ENCODE results near the gene LRRC4C. TPM values are rescaled to one million over a fixed set of nuclear protein-coding genes. Genes with fewer than 3 reads are reported as not detected.

LRRC4C gene
- total RNA-seq, 1 experiment from 2014 or later, result 0.72 TPM

GRCh38 chr11:40255457-40255856 is 1204.0 kb downstream of the LRRC4C start:
- H3K36me3 Mint-ChIP-seq, result no peaks in the 10 kb centered on the region
- no peak overlapping the region for H3K27ac Mint-ChIP-seq
- ATAC-seq (peak; percentile 56; the same call in 1 of the 2 replicates), DNase-seq (ENCODE audit: low spot score) (no peak)
- ChIA-PET POLR2A (no interaction called here), CTCF (no interaction called here)
- H3K9me3 Mint-ChIP-seq, result 0 out of 2 replicates have a peak, but pooled peaks cover 5% of the 10 kb centered on the region
- TF ChIP-seq OVOL2 (CRISPR knock-in tag; IDR thresholded peaks at IDR 0.05; ENCODE audit: borderline replicate concordance), result no peak
- H3K4me1 Mint-ChIP-seq, result peaks cover 5% of the 10 kb centered on the region
- H3K4me3 Mint-ChIP-seq, result no peak overlapping the region
- H3K27me3 Mint-ChIP-seq (ENCODE audit: low read depth), result peaks cover 37% of the 10 kb centered on the region

DNA sequence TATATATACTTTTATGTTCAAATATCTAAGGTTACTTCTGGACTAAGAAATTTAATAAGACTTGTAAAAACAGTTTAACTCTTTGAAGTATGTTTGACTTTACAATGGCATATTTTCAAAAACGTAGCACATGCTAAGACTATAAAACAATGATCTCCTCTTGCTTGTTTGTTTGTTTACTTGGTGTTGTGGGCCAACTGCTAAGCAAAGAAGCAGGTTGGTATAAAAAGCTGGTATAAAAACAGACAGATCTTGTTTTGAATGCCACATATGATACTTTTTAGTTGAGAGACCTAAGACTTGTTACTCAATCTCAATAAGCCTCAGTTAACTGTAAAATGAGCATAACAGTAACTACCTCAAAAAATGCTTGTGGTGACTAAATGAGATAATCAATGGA is 1206.3 kb downstream of the LRRC4C start:
- Mint-ChIP-seq H3K9me3 (no peaks in the 10 kb centered on the region), H3K4me1 (peaks cover 7% of the 10 kb centered on the region), H3K36me3 (no peaks in the 10 kb centered on the region), H3K27ac (no peak overlapping the region), H3K4me3 (no peak overlapping the region), H3K27me3 (ENCODE audit: low read depth) (peaks cover 58% of the 10 kb centered on the region)
- CTCF ChIA-PET, result no interaction called here
- DNase-seq (ENCODE audit: low spot score) (no peak), ATAC-seq (no peak)
- POLR2A ChIA-PET, result no interaction called here
- TF ChIP-seq GRHL2 (CRISPR knock-in tag; IDR thresholded peaks at IDR 0.05; ENCODE audit: insufficient replicate concordance, severe bottlenecking) (no peak), ATF3 (CRISPR knock-in tag; conservative IDR thresholded peaks at IDR 0.05) (no peak), CBFB (CRISPR knock-in tag; IDR thresholded peaks at IDR 0.05; ENCODE audit: low read depth) (no peak), ZNF671 (CRISPR knock-in tag; IDR thresholded peaks at IDR 0.05) (no peak), RORB (CRISPR knock-in tag; IDR thresholded peaks at IDR 0.05) (no peak), ESRRA (CRISPR knock-in tag; IDR thresholded peaks at IDR 0.05; ENCODE audit: borderline replicate concordance) (no peak), EMX1 (CRISPR knock-in tag; IDR thresholded peaks at IDR 0.05) (no peak), ZNF425 (CRISPR knock-in tag; conservative IDR thresholded peaks at IDR 0.05) (no peak), ARID4B (CRISPR knock-in tag; IDR thresholded peaks at IDR 0.05; ENCODE audit: borderline replicate concordance) (no peak), SOX15 (CRISPR knock-in tag; IDR thresholded peaks at IDR 0.05) (no peak), E2F4 (CRISPR knock-in tag; IDR thresholded peaks at IDR 0.05; ENCODE audit: borderline replicate concordance, low read depth) (no peak), TP53 (CRISPR knock-in tag; IDR thresholded peaks at IDR 0.05) (no peak)
- TF ChIP-seq, protein P1, sequence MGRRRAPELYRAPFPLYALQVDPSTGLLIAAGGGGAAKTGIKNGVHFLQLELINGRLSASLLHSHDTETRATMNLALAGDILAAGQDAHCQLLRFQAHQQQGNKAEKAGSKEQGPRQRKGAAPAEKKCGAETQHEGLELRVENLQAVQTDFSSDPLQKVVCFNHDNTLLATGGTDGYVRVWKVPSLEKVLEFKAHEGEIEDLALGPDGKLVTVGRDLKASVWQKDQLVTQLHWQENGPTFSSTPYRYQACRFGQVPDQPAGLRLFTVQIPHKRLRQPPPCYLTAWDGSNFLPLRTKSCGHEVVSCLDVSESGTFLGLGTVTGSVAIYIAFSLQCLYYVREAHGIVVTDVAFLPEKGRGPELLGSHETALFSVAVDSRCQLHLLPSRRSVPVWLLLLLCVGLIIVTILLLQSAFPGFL (CRISPR knock-in tag; IDR thresholded peaks at IDR 0.05; ENCODE audit: borderline replicate concordance), result no peak
